MCF 10A (cell line): ENCODE measurements around the gene DNLZ. TPM values are rescaled to one million over a fixed set of nuclear protein-coding genes. Genes with fewer than 3 reads are reported as not detected.

ENCODE experiments used
- BruUV-seq: library from RNA; stranded (reverse); fragments of 400-500 nt; replicated peaks from 2 replicates; lab custom pipeline; 2021; lab: Mats Ljungman, UMichigan
- CTCF ChIA-PET: fragments of 300-600 bp; sonication (Branson Sonifier 250); formaldehyde crosslinking; extraction: SDS; loops from one replicate; lab custom pipeline; 2021; ENCODE audit warnings: antibody characterized with exemption, inconsistent platforms; lab: Yijun Ruan, JAX
- POLR2A ChIA-PET: fragments of 300-600, 350-650 bp; sonication (Branson Sonifier 250); formaldehyde crosslinking; extraction: SDS; loops from one replicate; lab custom pipeline; 2020; ENCODE audit warnings: antibody characterized with exemption, inconsistent platforms; lab: Yijun Ruan, JAX
- DNase-seq: peaks from one replicate; pipeline ENCODE4 v3.0.0-alpha.2; 2018; ENCODE audit not compliant: unreplicated experiment
- H3K27ac Mint-ChIP-seq: one replicate; pipeline ENCODE4 v1.8.0; 2022; ENCODE audit warnings: mild to moderate bottlenecking, low read depth, mixed read lengths; ENCODE audit not compliant: unreplicated experiment
- H3K27me3 Mint-ChIP-seq: one replicate; pipeline ENCODE4 v1.8.0; 2022; ENCODE audit warnings: mixed read lengths; ENCODE audit not compliant: insufficient read depth, unreplicated experiment
- H3K36me3 Mint-ChIP-seq: one replicate; pipeline ENCODE4 v1.8.0; 2022; ENCODE audit warnings: mild to moderate bottlenecking, moderate library complexity, mixed read lengths; ENCODE audit not compliant: insufficient read depth, unreplicated experiment
- H3K4me1 Mint-ChIP-seq: one replicate; pipeline ENCODE4 v1.8.0; 2022; ENCODE audit warnings: mixed read lengths; ENCODE audit not compliant: insufficient read depth, unreplicated experiment
- H3K4me3 Mint-ChIP-seq: one replicate; pipeline ENCODE4 v1.8.0; 2022; ENCODE audit warnings: mild to moderate bottlenecking, moderate library complexity, mixed read lengths; ENCODE audit not compliant: unreplicated experiment
- H3K9me3 Mint-ChIP-seq: one replicate; pipeline ENCODE4 v1.8.0; 2022; ENCODE audit warnings: mixed read lengths; ENCODE audit not compliant: unreplicated experiment
- intact Hi-C: fragments of 100-400 bp; cut with micrococcal nuclease; formaldehyde crosslinking; loops from 2 replicates; pipeline ENCODE4 v1.14.1; 2022
- total RNA-seq: library from RNA; stranded (reverse); gene quantifications from 2 replicates; pipeline ENCODE4 v1.2.3, GENCODE V29; 2022
- TF ChIP-seq, protein P1 (sequence below): fragments of 200-600 bp; IDR thresholded peaks from one replicate; pipeline ENCODE4 v1.8.0; 2022; ENCODE audit warnings: antibody characterized with exemption, mild to moderate bottlenecking; ENCODE audit not compliant: unreplicated experiment

The DNLZ gene
- total RNA-seq, 1 experiment from 2014 or later, result 30.5 TPM

DNA sequence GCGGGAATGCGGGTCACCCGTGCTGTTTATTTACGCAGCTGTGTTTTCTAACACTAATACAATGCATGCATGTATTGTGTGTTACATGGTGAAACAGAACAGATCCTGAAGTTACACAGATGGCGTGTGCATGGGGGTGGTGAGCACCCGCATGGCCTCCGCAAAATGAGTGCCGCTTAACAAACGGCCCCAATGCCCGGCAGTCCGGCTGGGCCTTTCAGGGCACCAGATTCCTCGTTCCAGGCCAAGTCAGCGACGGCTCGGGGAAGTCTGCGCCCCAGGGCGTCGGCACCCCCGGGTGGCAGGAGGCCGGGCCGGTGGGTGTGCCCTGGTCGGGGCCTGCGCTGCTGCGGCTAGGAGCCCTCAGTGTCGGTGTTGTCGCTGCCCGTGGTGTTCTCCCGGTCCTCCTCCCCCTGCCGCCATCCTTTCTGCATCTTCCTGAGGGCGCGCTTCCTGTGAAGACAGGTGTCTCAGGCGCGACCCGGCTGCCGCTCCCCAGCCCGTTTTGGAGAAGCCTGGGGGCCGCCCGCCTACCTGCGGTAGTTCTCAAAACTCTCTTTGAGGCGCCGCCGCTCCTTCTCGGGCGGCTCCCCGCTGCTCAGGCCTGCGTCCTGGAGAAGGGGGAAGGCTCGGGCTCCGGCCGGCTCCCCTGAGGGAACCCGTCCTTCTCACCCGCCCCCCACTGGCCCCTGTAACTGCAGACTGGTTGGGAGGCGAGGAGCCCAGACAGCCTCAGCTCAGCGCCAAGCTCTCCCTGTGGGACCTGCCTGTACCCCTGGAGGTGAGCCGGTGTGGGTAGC lies 605 bp upstream of the DNLZ start:
- POLR2A ChIA-PET, result interaction anchor here (0.6 to 2.1 kb wide), 11 partner anchors 10 to 460 kb away, joined by 3 to 15 read pairs (median 5); partner anchors contain the start of genes SNAPC4 and UBAC1
- Mint-ChIP-seq H3K9me3 (no peaks in the 10 kb centered on the region), H3K4me1 (no peaks in the 10 kb centered on the region), H3K27ac (no peak overlapping the region), H3K4me3 (peak overlapping the region; percentile 74), H3K27me3 (no peaks in the 10 kb centered on the region), H3K36me3 (peaks cover 5% of the 10 kb centered on the region)
- DNase-seq, result no peak
- TF ChIP-seq, protein P1, sequence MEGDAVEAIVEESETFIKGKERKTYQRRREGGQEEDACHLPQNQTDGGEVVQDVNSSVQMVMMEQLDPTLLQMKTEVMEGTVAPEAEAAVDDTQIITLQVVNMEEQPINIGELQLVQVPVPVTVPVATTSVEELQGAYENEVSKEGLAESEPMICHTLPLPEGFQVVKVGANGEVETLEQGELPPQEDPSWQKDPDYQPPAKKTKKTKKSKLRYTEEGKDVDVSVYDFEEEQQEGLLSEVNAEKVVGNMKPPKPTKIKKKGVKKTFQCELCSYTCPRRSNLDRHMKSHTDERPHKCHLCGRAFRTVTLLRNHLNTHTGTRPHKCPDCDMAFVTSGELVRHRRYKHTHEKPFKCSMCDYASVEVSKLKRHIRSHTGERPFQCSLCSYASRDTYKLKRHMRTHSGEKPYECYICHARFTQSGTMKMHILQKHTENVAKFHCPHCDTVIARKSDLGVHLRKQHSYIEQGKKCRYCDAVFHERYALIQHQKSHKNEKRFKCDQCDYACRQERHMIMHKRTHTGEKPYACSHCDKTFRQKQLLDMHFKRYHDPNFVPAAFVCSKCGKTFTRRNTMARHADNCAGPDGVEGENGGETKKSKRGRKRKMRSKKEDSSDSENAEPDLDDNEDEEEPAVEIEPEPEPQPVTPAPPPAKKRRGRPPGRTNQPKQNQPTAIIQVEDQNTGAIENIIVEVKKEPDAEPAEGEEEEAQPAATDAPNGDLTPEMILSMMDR, result no peak
- BruUV-seq, result TSS peak; percentile 37
- intact Hi-C loops, result loop anchor here (1.0 kb wide), 1 partner anchor 25 kb away; no protein-coding TSS in a partner anchor
- CTCF ChIA-PET, result interaction anchor here (0.6 to 2.3 kb wide), 16 partner anchors 10 to 632 kb away, joined by 3 to 9 read pairs (median 4); no protein-coding TSS in a partner anchor

DNA sequence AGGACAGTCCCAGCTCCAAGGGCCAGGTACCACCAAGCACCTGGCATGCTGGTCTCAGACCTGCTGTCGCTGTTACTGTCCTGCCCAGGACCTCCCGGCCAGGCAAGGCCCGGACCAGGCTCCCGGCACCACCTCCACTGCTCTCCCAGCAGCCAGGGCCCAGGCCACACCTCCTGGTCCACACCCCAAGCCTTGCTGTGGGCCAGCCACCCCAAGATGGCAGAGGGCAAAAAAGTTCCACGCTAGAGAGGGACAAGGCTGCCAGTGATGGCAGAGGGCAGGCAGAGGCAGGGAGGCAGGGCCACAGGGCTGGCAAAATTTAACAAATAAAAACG lies 1.1 kb downstream of the DNLZ start:
- ChIA-PET CTCF (interaction anchor here (0.6 to 2.0 kb wide), 9 partner anchors 13 to 1249 kb away, joined by 3 to 9 read pairs (median 4); no protein-coding TSS in a partner anchor), POLR2A (interaction anchor here (0.5 to 2.1 kb wide), 10 partner anchors 8 to 401 kb away, joined by 3 to 15 read pairs (median 4); partner anchors contain the start of genes GPSM1, SNAPC4 and UBAC1)
- H3K36me3 Mint-ChIP-seq, result peaks cover 5% of the 10 kb centered on the region
- no peaks in the 10 kb centered on the region for H3K4me1 Mint-ChIP-seq
- H3K4me3 Mint-ChIP-seq, result no peak overlapping the region
- TF ChIP-seq, protein P1, result no peak
- DNase-seq, result no peak
- intact Hi-C loops, result no loop called here
- H3K9me3 Mint-ChIP-seq, result no peaks in the 10 kb centered on the region
- BruUV-seq, result TSS peak; percentile 33
- H3K27ac Mint-ChIP-seq, result peak overlapping the region; percentile 51
- no peaks in the 10 kb centered on the region for H3K27me3 Mint-ChIP-seq

DNA sequence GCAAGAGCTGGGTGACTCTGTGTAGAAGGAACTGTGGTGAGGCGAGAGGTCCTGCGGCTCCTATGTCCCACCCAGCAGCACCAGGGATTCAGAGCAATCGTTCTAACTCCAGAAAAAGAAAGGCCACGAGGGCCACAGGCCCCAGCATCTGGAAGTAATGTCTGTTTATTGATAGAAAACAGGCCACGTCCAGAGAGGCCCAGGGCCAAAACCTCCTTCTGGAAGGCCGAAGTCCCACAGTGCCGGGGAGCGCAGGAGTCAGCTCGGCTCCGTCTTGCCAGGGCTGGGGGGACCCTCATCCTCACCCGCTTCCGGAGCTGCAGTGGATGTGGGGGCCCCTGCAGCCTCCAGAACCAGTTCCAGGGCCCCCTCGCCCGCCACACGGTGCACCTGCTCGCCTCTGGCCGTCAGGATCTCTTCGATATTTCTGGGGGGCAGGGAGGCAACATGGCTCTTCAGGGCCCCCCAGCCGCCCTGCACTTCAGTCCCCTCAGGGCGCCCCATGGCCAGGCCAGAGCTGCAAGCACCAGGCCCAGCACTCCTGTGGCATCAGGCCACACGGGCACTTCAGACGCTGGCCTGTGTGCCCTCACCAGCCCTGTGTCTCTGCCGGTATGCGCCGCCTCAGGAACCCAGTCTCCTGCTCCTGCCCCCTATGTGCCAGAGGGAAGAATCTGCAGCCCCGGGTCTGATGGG lies 1.6 kb downstream of the DNLZ start:
- Mint-ChIP-seq H3K27me3 (no peaks in the 10 kb centered on the region), H3K4me1 (no peaks in the 10 kb centered on the region), H3K9me3 (no peaks in the 10 kb centered on the region), H3K4me3 (no peak overlapping the region), H3K27ac (no peak overlapping the region), H3K36me3 (peaks cover 9% of the 10 kb centered on the region)
- intact Hi-C loops, result no loop called here
- BruUV-seq, result no TSS peak
- CTCF ChIA-PET, result interaction anchor here (1.4 kb wide), 1 partner anchor 26 kb away, joined by 4 read pairs; no protein-coding TSS in a partner anchor
- DNase-seq, result no peak
- TF ChIP-seq, protein P1, result no peak
- POLR2A ChIA-PET, result interaction anchor here (1.7 to 2.1 kb wide), 2 partner anchors 36 to 38 kb away, joined by 4 to 15 read pairs; partner anchors contain the start of gene SNAPC4
